ENCODE results near the gene SRSF1. TPM values are rescaled to one million over a fixed set of nuclear protein-coding genes. Genes with fewer than 3 reads are reported as not detected.

SRSF1 gene
- total and polyA plus RNA-seq, 12 donors: 70.3 to 130 (median 90.6) TPM

GRCh38 chr17:57968456-57968855, 38.6 kb downstream of the SRSF1 start:
- Histone ChIP-seq H3K4me1 (peaks cover 0 to 26% (median 16%) of the 10 kb centered on the region in 9 donors), H3K27me3 (no peaks in the 10 kb centered on the region), H3K36me3 (peaks cover 0 to 21% (median 8%) of the 10 kb centered on the region in 9 donors), H3K27ac (no peak overlapping the region), H3K4me3 (no peak overlapping the region), H3K9me3 (no peaks in the 10 kb centered on the region)
- no peak for TF ChIP-seq CTCF (IDR thresholded peaks at IDR 0.05)
- intact Hi-C loops (cut with DNase I): no loop called here
- ATAC-seq: no peak
- DNase-seq: no peak
- 52 to 68% methylated on average over 1 of the region's 1 CpG for WGBS, 2 donors

- no peak for TF ChIP-seq CTCF (IDR thresholded peaks at IDR 0.05)
- WGBS, 2 donors: 81 to 88% methylated on average over 5 of the region's 5 CpGs
- H3K27me3 ChIP-seq: no peaks in the 10 kb centered on the region
- H3K4me3 ChIP-seq: no peak overlapping the region
- peaks cover 0 to 12% (median 3%) of the 10 kb centered on the region in 9 donors for H3K4me1 ChIP-seq
- peak in 5 of 8 donors; percentile 18 to 64 (median 29) for ATAC-seq
- intact Hi-C loops (cut with DNase I): no loop called here
- no peak for DNase-seq
- peaks cover 0 to 5% (median 0%) of the 10 kb centered on the region in 9 donors for H3K36me3 ChIP-seq
- H3K27ac ChIP-seq: no peak overlapping the region
- H3K9me3 ChIP-seq: no peaks in the 10 kb centered on the region
These were observed 40.2 kb downstream of the SRSF1 start for GRCh38 chr17:57966875-57967274.

- peaks cover 0 to 7% (median 0%) of the 10 kb centered on the region in 9 donors for H3K4me1 ChIP-seq
- no peaks in the 10 kb centered on the region for H3K36me3 ChIP-seq
- intact Hi-C loops (cut with DNase I): no loop called here
- no peak for ATAC-seq
- H3K27ac ChIP-seq: no peak overlapping the region
- no peak for DNase-seq
- no peak for TF ChIP-seq CTCF (IDR thresholded peaks at IDR 0.05)
- no peaks in the 10 kb centered on the region for H3K27me3 ChIP-seq
- no peaks in the 10 kb centered on the region for H3K9me3 ChIP-seq
- H3K4me3 ChIP-seq: no peak overlapping the region
- WGBS, 2 donors: 84 to 88% methylated on average over 5 of the region's 5 CpGs
These were observed 40.8 kb downstream of the SRSF1 start for GRCh38 chr17:57966246-57966645.

GRCh38 chr17:57965521-57966160, 41.4 kb downstream of the SRSF1 start:
- H3K27me3 ChIP-seq: no peaks in the 10 kb centered on the region
- H3K27ac ChIP-seq: no peak overlapping the region
- peaks cover 0 to 7% (median 0%) of the 10 kb centered on the region in 9 donors for H3K4me1 ChIP-seq
- intact Hi-C loops (cut with DNase I): no loop called here
- H3K36me3 ChIP-seq: no peaks in the 10 kb centered on the region
- no peak overlapping the region for H3K4me3 ChIP-seq
- no peaks in the 10 kb centered on the region for H3K9me3 ChIP-seq
- 81 to 84% methylated on average over 26 of the region's 26 CpGs for WGBS, 2 donors
- ATAC-seq: peak in 2 of 8 donors; percentile 6 to 48
- no peak for TF ChIP-seq CTCF (IDR thresholded peaks at IDR 0.05)
- no peak for DNase-seq
